Measurements from ENCODE around the gene INF2.
"Not testable (repeated sequence)": the region's sequence is repeated elsewhere in the genome, so short reads cannot be mapped to it uniquely, and the experiment has no call there.

Gene INF2

DNA sequence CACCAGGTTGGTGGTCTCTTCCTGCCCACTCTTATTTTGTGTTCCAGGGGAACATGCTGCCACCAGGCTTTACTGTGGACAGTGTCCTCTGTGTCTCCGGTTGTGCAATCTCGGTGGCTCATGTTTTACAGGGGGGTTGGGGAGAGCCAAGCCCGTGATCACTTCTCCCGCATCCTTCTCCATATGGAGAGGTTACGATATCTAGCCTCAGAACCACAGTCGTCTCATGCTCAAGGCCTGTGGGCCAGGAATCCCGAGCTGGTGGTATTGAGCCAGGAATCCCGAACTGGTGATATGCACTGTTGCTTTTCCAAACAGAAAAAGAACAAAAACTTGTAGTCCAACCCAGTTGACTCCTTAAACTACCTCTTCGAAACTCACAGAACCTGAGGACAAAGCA, 37.0 kb upstream of the INF2 start:
- TF ChIP-seq ZFX (IDR thresholded peaks at IDR 0.05; ENCODE audit: borderline replicate concordance): no peak
- TF ChIP-seq, protein P1, sequence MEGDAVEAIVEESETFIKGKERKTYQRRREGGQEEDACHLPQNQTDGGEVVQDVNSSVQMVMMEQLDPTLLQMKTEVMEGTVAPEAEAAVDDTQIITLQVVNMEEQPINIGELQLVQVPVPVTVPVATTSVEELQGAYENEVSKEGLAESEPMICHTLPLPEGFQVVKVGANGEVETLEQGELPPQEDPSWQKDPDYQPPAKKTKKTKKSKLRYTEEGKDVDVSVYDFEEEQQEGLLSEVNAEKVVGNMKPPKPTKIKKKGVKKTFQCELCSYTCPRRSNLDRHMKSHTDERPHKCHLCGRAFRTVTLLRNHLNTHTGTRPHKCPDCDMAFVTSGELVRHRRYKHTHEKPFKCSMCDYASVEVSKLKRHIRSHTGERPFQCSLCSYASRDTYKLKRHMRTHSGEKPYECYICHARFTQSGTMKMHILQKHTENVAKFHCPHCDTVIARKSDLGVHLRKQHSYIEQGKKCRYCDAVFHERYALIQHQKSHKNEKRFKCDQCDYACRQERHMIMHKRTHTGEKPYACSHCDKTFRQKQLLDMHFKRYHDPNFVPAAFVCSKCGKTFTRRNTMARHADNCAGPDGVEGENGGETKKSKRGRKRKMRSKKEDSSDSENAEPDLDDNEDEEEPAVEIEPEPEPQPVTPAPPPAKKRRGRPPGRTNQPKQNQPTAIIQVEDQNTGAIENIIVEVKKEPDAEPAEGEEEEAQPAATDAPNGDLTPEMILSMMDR (IDR thresholded peaks at IDR 0.05): no peak
- H3K27ac ChIP-seq: no peak overlapping the region

DNA sequence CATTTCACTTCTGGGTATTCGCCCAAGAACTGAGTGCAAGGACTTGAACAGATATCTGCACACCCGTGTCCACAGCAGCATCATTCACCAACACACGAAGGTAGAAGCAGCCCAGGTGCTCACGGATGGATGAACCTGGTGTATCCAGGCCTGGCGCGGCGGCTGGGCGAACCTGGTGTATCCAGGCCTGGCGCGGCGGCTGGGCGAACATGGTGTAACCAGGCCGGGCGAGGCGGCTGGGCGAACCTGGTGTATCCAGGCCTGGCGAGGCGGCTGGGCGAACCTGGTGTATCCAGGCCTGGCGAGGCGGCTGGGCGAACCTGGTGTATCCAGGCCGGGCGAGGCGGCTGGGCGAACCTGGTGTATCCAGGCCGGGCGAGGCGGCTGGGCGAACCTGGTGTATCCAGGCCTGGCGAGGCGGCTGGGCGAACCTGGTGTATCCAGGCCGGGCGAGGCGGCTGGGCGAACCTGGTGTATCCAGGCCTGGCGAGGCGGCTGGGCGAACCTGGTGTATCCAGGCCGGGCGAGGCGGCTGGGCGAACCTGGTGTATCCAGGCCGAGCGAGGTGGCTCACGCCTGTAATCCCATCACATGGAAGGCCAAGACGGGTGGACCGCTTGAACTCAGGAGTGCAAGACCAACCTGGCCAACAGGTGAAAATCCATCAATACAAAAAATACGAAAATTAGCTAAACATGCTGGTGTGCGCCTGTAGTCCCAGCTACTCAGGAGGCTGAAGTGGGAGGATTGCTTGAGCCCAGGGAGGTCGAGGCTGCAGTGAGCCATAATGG, 36.1 kb upstream of the INF2 start:
- not testable (repeated sequence) for H3K27ac ChIP-seq

DNA sequence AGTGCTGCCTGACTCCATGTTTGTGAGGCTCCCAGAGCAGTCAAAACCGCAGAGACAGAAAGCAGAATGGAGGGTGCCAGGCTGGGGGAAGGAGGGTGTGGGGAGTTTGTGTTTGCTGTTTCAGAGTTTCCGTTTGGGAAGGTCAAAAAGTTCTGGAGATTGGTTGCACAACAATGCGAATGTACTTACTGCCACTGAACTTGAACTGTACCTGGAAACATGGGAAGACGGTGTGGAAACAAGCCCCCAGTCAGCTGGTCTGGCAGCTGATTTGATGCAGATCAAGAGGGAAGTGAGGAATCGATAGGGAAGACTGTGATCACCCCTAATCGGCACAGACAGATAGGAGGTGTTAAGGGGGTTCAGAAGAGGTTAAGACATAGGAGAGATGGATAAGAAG, 35.3 kb upstream of the INF2 start:
- H3K27ac ChIP-seq: no peak overlapping the region
- no peak for TF ChIP-seq ZFX (IDR thresholded peaks at IDR 0.05; ENCODE audit: borderline replicate concordance)
- TF ChIP-seq, protein P1 (IDR thresholded peaks at IDR 0.05): no peak

DNA sequence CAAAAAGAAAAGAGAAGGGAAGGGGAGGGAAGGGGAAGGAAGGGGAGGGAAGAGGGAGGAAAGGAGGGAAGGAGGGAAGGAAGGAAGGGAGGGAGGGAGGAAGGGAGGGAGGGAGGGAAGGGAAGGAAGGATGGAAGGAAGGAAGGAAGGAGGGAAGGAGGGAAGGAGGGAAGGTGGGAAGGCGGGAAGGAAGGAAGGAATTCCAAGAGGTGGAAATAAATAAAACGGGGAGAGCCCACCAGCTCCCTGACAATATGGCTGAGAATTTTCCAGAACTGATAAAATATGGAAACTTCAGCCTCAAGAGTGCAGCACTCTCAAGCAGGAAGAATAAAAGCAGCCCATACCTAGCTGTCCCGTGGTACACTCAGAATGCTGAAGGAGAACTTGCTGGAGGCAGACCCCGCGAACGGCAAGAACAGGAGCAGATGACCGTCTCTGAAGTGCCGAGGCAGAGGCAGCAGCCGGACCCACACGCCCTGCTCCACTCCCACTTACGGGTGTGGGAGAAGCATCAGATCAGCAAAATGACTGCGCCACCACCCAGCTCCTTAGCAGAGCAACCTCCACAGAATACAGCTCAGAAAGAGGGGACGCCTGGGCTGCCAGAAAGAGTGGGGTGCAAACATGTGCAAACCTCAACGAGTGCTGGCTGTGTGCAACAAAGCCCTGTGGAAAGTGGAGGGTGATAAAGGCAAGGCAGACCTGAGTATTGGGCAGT, 34.1 kb upstream of the INF2 start:
- no peak for TF ChIP-seq ZFX (IDR thresholded peaks at IDR 0.05; ENCODE audit: borderline replicate concordance)
- TF ChIP-seq, protein P1 (IDR thresholded peaks at IDR 0.05): no peak
- no peak overlapping the region for H3K27ac ChIP-seq

DNA sequence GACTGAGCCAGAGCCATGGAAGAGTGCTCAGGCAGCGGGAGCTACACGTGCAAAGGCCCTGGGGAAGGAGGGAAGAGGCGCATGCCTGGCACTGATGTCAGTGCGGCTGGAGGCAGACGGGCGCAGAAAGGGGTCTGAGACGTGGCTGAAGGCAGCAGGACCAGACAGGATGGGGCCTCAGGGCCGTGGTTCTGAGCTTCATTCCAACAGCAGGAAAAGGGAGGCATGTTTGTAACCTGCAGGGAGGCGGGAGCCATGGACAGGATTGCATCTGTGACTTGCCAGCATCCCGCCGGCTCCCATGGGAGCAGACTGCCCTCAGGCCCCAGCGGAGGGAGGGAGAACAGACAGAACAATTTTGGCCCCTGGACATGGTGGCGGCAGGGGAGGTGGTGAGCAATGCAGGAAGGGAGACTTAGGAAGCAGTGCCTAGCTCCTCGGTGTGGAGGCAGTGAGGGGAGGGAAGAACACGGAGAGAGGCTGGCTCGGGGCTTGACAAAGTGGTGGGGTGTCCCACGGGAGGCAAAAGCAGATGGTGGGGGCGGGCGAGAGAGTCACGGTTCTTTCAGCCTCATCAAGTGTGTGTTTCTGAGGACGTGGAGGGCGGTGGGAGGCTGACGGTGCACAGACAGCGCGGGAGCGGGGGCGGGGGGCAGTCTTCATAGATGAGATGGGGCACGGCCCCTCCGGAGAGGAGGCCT, 33.3 kb upstream of the INF2 start:
- TF ChIP-seq, protein P1 (IDR thresholded peaks at IDR 0.05): no peak
- TF ChIP-seq ZFX (IDR thresholded peaks at IDR 0.05; ENCODE audit: borderline replicate concordance): no peak
- no peak overlapping the region for H3K27ac ChIP-seq

DNA sequence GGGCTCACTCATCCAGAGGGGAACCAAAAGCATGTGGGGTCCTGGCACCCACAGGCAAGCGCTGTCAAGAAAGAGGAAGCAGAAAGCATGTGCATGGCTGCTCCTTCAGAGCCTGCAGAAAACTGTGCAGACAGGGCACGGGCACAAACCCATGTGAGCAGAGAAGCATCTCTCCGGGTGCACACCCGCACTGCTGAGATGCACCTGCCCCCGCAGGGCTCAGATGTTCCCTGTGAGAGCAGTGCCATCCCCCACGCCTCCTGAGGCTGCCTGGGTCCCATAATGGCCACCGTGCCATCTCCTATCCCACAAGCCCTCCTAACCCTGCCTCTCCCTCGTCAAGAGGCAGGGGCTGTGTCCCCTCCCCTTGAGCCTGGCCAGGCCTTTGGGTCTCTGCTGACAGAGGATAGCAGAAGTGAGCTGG, 32.3 kb upstream of the INF2 start:
- no peak for TF ChIP-seq ZFX (IDR thresholded peaks at IDR 0.05; ENCODE audit: borderline replicate concordance)
- TF ChIP-seq, protein P1 (IDR thresholded peaks at IDR 0.05): no peak
- H3K27ac ChIP-seq: no peak overlapping the region

DNA sequence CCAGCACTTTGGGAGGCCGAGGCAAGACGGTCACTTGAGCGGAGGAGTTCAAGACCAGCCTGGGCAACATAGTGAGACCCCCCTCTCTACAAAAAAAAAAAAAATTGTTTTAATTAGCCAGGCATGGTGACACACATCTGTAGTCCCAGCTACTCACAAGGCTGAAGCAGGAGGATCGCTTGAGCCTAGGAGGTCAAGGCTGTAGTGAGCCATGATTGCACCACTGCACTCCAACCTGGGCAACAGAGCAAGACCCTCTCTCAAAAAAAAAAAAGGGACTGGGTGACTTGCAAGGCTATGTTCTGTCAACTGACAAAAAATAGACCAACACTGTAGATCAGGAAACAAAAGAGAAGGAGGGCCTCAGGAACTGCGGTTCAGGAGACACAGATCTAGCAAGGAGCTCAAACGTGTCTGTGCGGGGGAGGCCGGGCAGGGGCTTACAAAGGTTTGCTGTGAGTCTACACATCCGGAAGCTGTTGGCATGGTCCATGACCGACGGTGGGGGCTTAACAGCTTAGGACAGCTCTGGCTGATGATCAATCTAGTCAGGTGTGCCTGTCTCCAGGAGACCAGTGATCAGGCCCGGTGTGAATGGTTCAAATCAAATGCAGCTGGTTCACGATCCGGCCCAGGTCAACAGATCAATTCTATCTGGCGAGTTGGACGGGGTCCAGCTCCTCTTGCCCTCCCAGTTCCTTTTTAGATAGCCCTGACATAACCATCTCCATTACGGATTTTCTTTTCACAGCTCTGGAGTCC, 31.7 kb upstream of the INF2 start:
- no peak overlapping the region for H3K27ac ChIP-seq
- TF ChIP-seq, protein P1 (IDR thresholded peaks at IDR 0.05): no peak
- TF ChIP-seq ZFX (IDR thresholded peaks at IDR 0.05; ENCODE audit: borderline replicate concordance): no peak
